Hematopoietic multipotent progenitor cell (in vitro differentiated cells): ENCODE data around the gene JAZF1. TPM values are rescaled to one million over a fixed set of nuclear protein-coding genes. Genes with fewer than 3 reads are reported as not detected.

ENCODE experiments used
- DNase-seq, 3 donors: peaks; one replicate each; pipeline ENCODE4 v3.0.0-alpha.2; 2011 to 2015; ENCODE audit warnings: low read depth in 2 of 3, low spot score in 2 of 3
- total RNA-seq: library from RNA; depleted of rRNA; stranded (reverse); fragments of >200 nt; gene quantifications from one replicate; pipeline ENCODE4 v1.2.3, GENCODE V29; 2012

The JAZF1 gene
- total RNA-seq, 1 donor, result 0.54 TPM

DNA sequence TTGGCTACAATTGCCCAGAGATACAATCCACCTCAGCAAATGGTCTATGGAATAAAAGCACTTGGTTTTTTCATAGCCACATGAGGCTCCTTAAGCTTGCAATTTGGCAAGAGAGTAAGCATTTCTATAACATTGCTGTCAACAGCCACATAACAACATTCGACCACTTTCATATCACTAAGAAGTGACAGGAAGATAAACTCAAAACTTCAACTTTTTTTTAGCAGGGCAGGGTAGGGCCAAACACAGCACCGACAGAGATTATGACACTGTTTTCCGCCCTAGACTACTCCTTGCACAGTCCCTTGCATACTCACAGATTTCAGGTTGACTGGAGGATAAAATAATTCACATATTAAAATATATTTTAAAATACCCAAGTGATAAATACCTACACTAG, 185.4 kb downstream of the JAZF1 start:
- DNase-seq, result no peak

- DNase-seq, result peak in 2 of 3 donors; percentile 31 to 70
Measured at GRCh38 chr7:27994639-27995038, 186.0 kb downstream of the JAZF1 start.

DNA sequence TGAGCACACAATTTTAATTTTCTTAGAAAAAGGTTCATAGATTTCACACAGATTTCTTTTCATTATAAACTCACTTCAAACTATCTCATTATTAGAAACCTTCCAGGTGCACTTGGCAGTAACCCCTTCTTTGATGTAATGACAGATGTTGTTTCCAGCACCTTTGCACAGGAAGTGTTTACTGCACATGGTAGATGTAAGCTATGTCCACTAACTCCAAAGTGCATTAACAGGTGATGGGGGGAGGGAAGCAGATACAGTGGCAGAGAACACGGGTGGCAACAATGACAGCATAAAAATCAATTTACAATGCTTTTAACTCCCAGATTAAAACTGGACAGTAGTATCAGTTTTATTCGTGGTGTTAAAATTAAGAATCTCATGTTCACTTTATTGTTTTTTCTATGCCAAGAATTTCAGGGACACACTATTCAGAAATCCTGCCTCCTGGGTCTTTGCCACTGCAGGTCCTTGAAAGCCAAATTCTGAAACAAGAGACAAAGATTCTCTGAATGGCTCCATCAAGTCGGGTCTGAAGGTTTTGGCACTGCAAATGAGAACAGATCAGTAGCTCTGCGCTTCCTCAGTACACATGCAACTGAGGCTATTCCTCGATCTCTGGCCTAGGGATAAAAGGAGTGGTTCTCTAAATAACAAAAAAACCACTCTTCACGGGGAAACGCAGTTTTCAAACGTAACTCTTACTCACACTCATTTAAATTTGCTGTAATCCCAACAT, 187.7 kb downstream of the JAZF1 start:
- DNase-seq, result no peak

GRCh38 chr7:27992097-27992496, 188.5 kb downstream of the JAZF1 start:
- no peak for DNase-seq

DNA sequence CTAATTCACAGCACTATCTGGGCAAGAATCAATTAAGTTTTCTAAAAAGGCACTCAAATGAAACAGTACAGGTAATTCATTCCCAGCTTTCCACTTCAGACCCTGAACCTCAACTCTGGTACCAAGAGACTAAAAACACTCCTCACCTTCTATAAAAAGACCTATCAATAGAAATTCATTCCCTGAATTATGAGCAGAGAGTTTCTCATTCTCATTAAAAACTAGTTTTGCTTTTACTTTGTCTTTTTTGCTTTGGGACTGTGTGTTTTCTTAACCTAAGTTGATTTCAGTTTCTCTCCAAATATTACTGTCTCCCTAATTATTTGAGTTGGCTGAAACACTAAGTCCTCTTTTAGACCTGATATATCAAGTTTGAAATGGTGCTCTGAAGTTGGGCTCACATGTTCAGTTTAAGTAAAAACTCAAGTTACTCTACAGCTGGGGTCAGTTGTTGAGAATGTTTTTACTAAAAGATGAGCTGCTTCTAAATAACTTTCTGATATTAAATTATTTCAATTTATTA, 189.5 kb downstream of the JAZF1 start:
- DNase-seq, result no peak

GRCh38 chr7:27976531-27976930, 204.1 kb downstream of the JAZF1 start:
- DNase-seq, result no peak

- no peak for DNase-seq
Measured at GRCh38 chr7:27973625-27974024, 207.0 kb downstream of the JAZF1 start.

GRCh38 chr7:27972276-27972675, 208.3 kb downstream of the JAZF1 start:
- DNase-seq, result peak; percentile 11 to 79 (median 58)

- DNase-seq, result no peak
Measured at GRCh38 chr7:27971171-27971812, 209.3 kb downstream of the JAZF1 start.

GRCh38 chr7:27970350-27970749, 210.2 kb downstream of the JAZF1 start:
- no peak for DNase-seq

DNA sequence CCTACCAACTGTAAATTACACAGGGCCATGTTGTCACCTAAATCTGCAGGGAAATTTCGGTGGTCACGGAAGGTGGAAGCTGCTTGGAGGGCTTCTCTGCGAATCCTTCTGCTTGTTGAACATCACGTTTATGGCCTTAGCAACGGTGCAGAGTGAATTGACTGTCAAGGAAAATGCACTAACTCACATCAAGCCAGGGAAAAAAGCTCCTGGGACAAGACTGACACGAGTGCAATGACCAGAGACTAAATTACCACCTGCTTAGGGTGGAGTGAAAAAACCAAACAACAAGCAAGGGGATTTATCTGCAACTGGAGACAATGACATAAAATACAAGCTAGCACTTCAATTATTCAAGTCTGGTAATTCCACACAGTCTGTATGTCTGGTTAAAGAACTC, 211.2 kb downstream of the JAZF1 start:
- DNase-seq, result no peak

DNA sequence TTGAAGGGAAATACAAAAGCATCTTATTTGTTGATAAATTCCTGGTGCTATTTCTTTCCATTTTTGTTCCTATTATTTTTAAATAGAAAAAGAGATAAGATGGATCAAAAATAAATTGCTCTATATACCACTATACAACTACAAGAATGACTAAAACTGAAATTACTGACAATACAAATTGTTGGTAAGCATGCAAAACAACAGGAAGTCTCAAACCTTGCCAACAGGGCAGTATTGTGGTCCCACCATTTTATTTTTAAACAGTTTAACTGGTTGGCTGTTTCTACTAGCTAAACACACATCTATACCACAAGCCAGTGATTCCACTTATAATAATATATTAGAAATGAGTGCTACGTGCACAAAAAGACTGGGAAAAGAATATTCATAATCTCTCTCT, 213.0 kb downstream of the JAZF1 start:
- no peak for DNase-seq

DNA sequence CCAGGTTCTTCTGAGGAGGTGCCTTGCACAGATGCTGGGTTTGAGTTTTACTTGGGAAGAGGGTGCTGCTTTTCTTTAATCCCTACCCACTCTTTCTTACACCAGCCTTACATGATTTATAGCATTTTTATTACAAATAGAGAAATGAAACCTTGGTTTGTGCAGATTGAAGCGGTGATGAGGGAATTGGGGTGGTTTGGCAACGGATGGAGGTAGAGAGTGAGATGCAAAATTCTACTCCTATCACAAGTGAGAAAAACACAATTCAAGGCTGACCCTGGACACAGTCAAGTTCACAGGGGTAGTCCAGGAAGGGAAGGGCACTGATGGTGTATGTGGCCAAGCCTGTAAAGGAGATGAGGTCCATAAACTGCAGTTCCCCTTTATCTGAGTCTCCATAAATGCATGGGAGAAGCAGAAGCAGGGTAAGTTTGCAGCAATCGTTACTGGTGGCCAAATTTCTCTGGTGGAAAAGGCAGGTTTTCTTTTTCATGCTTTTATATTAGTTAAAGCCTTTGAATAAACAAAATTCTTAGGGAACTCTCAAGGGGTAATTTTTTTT, 214.3 kb downstream of the JAZF1 start:
- DNase-seq, result peak in 1 of 3 donors; percentile 9

- no peak for DNase-seq
Measured at GRCh38 chr7:27965650-27966049, 214.9 kb downstream of the JAZF1 start.

GRCh38 chr7:27964820-27965219, 215.8 kb downstream of the JAZF1 start:
- no peak for DNase-seq

DNA sequence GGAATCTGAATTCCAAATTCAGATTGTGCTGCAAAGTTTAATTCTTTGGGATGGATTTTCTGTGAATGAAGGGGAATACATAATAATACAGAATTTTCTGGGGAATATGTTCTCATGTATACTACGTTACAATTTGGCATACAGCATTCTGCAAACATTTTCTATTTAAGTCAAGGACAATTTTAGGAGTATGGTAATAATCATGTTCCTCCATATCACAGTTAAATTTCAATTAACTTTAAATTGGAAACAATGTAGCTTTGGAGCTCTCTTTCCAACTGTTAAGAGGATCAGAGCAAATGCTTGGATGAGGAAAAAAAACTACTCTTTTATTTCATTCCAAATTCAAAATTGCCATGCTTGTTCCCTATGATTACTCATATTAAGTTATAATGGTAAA, 217.5 kb downstream of the JAZF1 start:
- no peak for DNase-seq

DNA sequence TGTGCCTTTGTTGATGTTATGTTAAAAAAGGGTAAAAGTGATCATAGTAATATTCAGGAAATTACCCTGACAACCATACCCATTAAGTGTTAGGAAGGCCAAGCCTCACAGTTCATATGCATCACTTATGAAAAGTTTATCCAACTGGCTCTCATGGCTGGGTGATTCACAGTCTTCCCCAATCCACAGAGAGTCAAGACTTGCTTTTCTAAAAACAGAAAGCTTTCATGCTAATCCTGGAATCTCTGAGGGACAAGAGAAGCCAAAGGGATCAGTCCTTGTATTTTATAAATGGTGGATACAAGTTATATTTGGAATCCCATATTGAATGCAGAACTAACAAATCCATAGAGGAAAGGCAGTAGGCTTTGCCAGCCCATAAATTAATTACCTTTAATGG, 218.3 kb downstream of the JAZF1 start:
- DNase-seq, result no peak

DNA sequence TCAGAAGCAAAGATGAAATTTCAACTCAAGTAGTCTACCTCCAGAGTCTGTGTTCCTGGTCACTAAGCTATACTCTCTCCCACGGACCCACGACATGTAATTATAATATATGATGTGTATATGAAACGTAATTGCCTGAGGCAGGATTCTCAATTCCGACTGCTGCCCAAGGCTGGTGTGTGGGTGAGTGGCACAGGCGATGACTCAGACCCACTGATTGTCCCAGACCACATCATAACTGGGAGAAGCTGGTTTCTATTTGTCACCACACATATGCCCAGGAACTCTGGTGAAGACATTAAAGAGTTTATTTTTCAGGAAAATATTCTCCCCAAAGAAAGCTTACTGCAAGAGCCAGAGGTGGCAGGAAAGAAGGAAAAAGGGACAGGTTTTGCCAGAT, 219.3 kb downstream of the JAZF1 start:
- no peak for DNase-seq

DNA sequence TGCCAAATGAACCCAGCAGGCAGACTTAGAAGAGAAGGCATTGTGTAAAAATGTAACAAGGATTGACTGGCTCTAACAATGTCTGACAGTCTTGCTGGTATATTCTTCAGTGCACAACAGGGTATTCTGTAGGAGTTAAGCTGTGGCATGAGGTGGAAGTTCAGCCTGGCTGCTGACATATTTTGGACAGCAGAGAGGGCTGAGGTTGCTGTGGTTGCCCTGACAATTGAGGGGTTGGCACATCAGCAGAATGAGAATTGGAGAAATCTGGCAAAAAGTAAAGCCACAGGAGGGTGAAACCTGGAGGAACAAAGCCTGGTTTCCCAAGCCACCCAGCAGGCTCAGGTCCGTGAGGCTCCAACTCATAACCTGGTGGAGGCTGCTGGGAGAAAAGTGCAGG, 220.2 kb downstream of the JAZF1 start:
- DNase-seq, result no peak

DNA sequence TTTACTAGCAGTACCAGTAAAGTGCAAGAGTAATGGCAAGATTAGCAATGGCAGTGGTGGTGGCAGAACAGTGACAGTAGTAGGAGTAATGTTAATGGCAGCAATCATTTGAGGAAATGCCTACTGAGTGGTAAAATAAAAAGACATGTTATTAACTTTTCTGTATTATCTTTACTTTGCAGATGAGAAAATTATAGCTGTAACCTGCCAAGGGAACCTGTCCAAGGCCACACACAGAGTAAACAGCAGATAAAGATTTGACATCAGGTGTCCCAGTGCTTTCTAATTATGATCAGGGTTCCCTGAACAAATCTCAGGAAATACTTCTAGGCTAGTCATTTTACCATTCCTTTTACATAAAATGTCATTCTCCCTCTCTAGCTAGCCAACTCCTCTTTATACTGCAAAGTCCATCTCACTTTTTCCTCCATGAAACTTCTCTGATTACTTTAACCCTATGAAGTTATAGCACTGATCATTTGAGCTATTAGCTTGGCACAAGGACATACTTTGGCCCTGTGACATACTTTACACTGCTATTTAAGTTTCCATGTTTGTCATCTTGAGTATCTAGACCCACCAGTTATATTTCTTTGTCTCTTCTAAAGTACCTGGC, 221.6 kb downstream of the JAZF1 start:
- no peak for DNase-seq

DNA sequence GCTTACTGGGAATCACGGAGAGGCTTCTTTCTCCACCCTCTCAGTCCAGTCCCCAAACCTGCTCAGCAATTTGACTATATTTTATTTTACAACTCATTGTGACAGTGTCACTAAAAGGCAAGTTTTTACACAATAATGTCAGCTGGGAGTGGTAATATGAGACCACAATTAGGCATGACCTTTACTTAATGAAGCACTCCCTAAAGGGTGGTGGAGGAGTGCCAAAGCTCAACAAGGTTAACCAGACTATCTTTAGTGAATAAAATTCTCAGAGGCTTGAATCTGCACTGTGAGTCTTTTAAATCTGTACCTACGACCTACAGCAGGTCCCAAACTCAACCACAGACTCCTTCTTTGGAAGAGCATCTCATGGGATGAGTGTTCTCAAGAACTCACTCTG, 225.0 kb downstream of the JAZF1 start:
- no peak for DNase-seq

GRCh38 chr7:27955011-27955410, 225.6 kb downstream of the JAZF1 start:
- DNase-seq, result no peak
